Measurements from ENCODE around the gene SMARCE1.

SMARCE1 gene

GRCh38 chr17:40675905-40676304 is 28.3 kb upstream of the SMARCE1 start:
- H3K27me3 ChIP-seq (ENCODE audit: control insufficient read depth, insufficient read depth, low read length, poor library complexity, severe bottlenecking) = no peaks in the 10 kb centered on the region
- WGBS, 2 experiments = 97 to 99% methylated on average over 3 to 4 of the region's 4 CpGs
- no peaks in the 10 kb centered on the region for H3K9me3 ChIP-seq (ENCODE audit: control insufficient read depth, low read length)
- H3K36me3 ChIP-seq (ENCODE audit: control insufficient read depth, insufficient read depth, low read length) = no peaks in the 10 kb centered on the region
- no peak overlapping the region for H3K27ac ChIP-seq (ENCODE audit: insufficient read depth, low read depth, low read length, poor library complexity, severe bottlenecking)
- H3K4me3 ChIP-seq (ENCODE audit: insufficient read depth, low read depth, low read length) = no peak overlapping the region
- H3K4me1 ChIP-seq (ENCODE audit: control insufficient read depth, insufficient read depth, low read length) = no peaks in the 10 kb centered on the region

GRCh38 chr17:40672654-40673053 is 25.0 kb upstream of the SMARCE1 start:
- no CpG with 5 or more reads among the region's 2 CpGs for WGBS, 2 experiments

GRCh38 chr17:40671282-40671681 is 23.7 kb upstream of the SMARCE1 start:
- Histone ChIP-seq H3K36me3 (ENCODE audit: control insufficient read depth, insufficient read depth, low read length) (no peaks in the 10 kb centered on the region), H3K27me3 (ENCODE audit: control insufficient read depth, insufficient read depth, low read length, poor library complexity, severe bottlenecking) (no peaks in the 10 kb centered on the region), H3K9me3 (ENCODE audit: control insufficient read depth, low read length) (no peaks in the 10 kb centered on the region), H3K4me3 (ENCODE audit: insufficient read depth, low read depth, low read length) (no peak overlapping the region), H3K27ac (ENCODE audit: insufficient read depth, low read depth, low read length, poor library complexity, severe bottlenecking) (no peak overlapping the region), H3K4me1 (ENCODE audit: control insufficient read depth, insufficient read depth, low read length) (no peaks in the 10 kb centered on the region)
- WGBS, 2 experiments = 89 to 90% methylated on average over 4 of the region's 4 CpGs

More at GRCh38 chr17:40672654-40673053, 25.0 kb upstream of the SMARCE1 start:
- Histone ChIP-seq H3K4me3 (ENCODE audit: insufficient read depth, low read depth, low read length) (no peak overlapping the region), H3K27me3 (ENCODE audit: control insufficient read depth, insufficient read depth, low read length, poor library complexity, severe bottlenecking) (no peaks in the 10 kb centered on the region), H3K36me3 (ENCODE audit: control insufficient read depth, insufficient read depth, low read length) (no peaks in the 10 kb centered on the region), H3K27ac (ENCODE audit: insufficient read depth, low read depth, low read length, poor library complexity, severe bottlenecking) (no peak overlapping the region), H3K9me3 (ENCODE audit: control insufficient read depth, low read length) (no peaks in the 10 kb centered on the region), H3K4me1 (ENCODE audit: control insufficient read depth, insufficient read depth, low read length) (no peaks in the 10 kb centered on the region)

- H3K36me3 ChIP-seq (ENCODE audit: control insufficient read depth, insufficient read depth, low read length) = no peaks in the 10 kb centered on the region
- H3K4me3 ChIP-seq (ENCODE audit: insufficient read depth, low read depth, low read length) = no peak overlapping the region
- H3K27me3 ChIP-seq (ENCODE audit: control insufficient read depth, insufficient read depth, low read length, poor library complexity, severe bottlenecking) = peaks cover 3% of the 10 kb centered on the region
- no peak overlapping the region for H3K27ac ChIP-seq (ENCODE audit: insufficient read depth, low read depth, low read length, poor library complexity, severe bottlenecking)
- no peaks in the 10 kb centered on the region for H3K9me3 ChIP-seq (ENCODE audit: control insufficient read depth, low read length)
- H3K4me1 ChIP-seq (ENCODE audit: control insufficient read depth, insufficient read depth, low read length) = no peaks in the 10 kb centered on the region
These were observed 18.7 kb upstream of the SMARCE1 start for GRCh38 chr17:40666331-40666730.

GRCh38 chr17:40664582-40665333 is 17.1 kb upstream of the SMARCE1 start, which contains the start of gene KRT222:
KRT222 (minus strand) TSS chr17:40665177; CDS start chr17:40665099, 78 bp downstream.
- Histone ChIP-seq H3K27me3 (ENCODE audit: control insufficient read depth, insufficient read depth, low read length, poor library complexity, severe bottlenecking) (peaks cover 3% of the 10 kb centered on the region), H3K27ac (ENCODE audit: insufficient read depth, low read depth, low read length, poor library complexity, severe bottlenecking) (no peak within 1 kb of the TSS), H3K9me3 (ENCODE audit: control insufficient read depth, low read length) (no peaks in the 10 kb centered on the region), H3K36me3 (ENCODE audit: control insufficient read depth, insufficient read depth, low read length) (no peaks in the 10 kb centered on the region), H3K4me1 (ENCODE audit: control insufficient read depth, insufficient read depth, low read length) (no peaks in the 10 kb centered on the region), H3K4me3 (ENCODE audit: insufficient read depth, low read depth, low read length) (peak within 1 kb of the TSS; percentile 8)
- WGBS, 2 experiments = 15% methylated on average over 10 of the region's 12 CpGs

GRCh38 chr17:40663252-40663651 is 15.6 kb upstream of the SMARCE1 start:
- Histone ChIP-seq H3K4me3 (ENCODE audit: insufficient read depth, low read depth, low read length) (no peak overlapping the region), H3K27ac (ENCODE audit: insufficient read depth, low read depth, low read length, poor library complexity, severe bottlenecking) (no peak overlapping the region), H3K9me3 (ENCODE audit: control insufficient read depth, low read length) (no peaks in the 10 kb centered on the region), H3K27me3 (ENCODE audit: control insufficient read depth, insufficient read depth, low read length, poor library complexity, severe bottlenecking) (peaks cover 3% of the 10 kb centered on the region), H3K36me3 (ENCODE audit: control insufficient read depth, insufficient read depth, low read length) (no peaks in the 10 kb centered on the region), H3K4me1 (ENCODE audit: control insufficient read depth, insufficient read depth, low read length) (no peaks in the 10 kb centered on the region)
- WGBS, 2 experiments = 80 to 84% methylated on average over 3 of the region's 3 CpGs

GRCh38 chr17:40659911-40660310 is 12.3 kb upstream of the SMARCE1 start:
- no peaks in the 10 kb centered on the region for H3K9me3 ChIP-seq (ENCODE audit: control insufficient read depth, low read length)
- peaks cover under 1% of the 10 kb centered on the region for H3K27me3 ChIP-seq (ENCODE audit: control insufficient read depth, insufficient read depth, low read length, poor library complexity, severe bottlenecking)
- H3K4me3 ChIP-seq (ENCODE audit: insufficient read depth, low read depth, low read length) = no peak overlapping the region
- H3K4me1 ChIP-seq (ENCODE audit: control insufficient read depth, insufficient read depth, low read length) = no peaks in the 10 kb centered on the region
- no peak overlapping the region for H3K27ac ChIP-seq (ENCODE audit: insufficient read depth, low read depth, low read length, poor library complexity, severe bottlenecking)
- no peaks in the 10 kb centered on the region for H3K36me3 ChIP-seq (ENCODE audit: control insufficient read depth, insufficient read depth, low read length)
- 94 to 95% methylated on average over 6 to 7 of the region's 7 CpGs for WGBS, 2 experiments

GRCh38 chr17:40658396-40658795 is 10.8 kb upstream of the SMARCE1 start:
- Histone ChIP-seq H3K4me3 (ENCODE audit: insufficient read depth, low read depth, low read length) (no peak overlapping the region), H3K27ac (ENCODE audit: insufficient read depth, low read depth, low read length, poor library complexity, severe bottlenecking) (no peak overlapping the region), H3K36me3 (ENCODE audit: control insufficient read depth, insufficient read depth, low read length) (no peaks in the 10 kb centered on the region), H3K27me3 (ENCODE audit: control insufficient read depth, insufficient read depth, low read length, poor library complexity, severe bottlenecking) (no peaks in the 10 kb centered on the region), H3K9me3 (ENCODE audit: control insufficient read depth, low read length) (no peaks in the 10 kb centered on the region), H3K4me1 (ENCODE audit: control insufficient read depth, insufficient read depth, low read length) (no peaks in the 10 kb centered on the region)

GRCh38 chr17:40651939-40652338 is 4.3 kb upstream of the SMARCE1 start:
- Histone ChIP-seq H3K4me3 (ENCODE audit: insufficient read depth, low read depth, low read length) (no peak overlapping the region), H3K9me3 (ENCODE audit: control insufficient read depth, low read length) (no peaks in the 10 kb centered on the region), H3K27me3 (ENCODE audit: control insufficient read depth, insufficient read depth, low read length, poor library complexity, severe bottlenecking) (no peaks in the 10 kb centered on the region), H3K4me1 (ENCODE audit: control insufficient read depth, insufficient read depth, low read length) (no peaks in the 10 kb centered on the region), H3K36me3 (ENCODE audit: control insufficient read depth, insufficient read depth, low read length) (no peaks in the 10 kb centered on the region), H3K27ac (ENCODE audit: insufficient read depth, low read depth, low read length, poor library complexity, severe bottlenecking) (no peak overlapping the region)
- 89 to 92% methylated on average over 5 of the region's 5 CpGs for WGBS, 2 experiments

GRCh38 chr17:40648384-40648968 is 858 bp upstream of the SMARCE1 start:
- 4 to 5% methylated on average over 28 of the region's 28 CpGs for WGBS, 2 experiments
- Histone ChIP-seq H3K4me1 (ENCODE audit: control insufficient read depth, insufficient read depth, low read length) (peaks cover 7% of the 10 kb centered on the region), H3K36me3 (ENCODE audit: control insufficient read depth, insufficient read depth, low read length) (peaks cover 8% of the 10 kb centered on the region), H3K9me3 (ENCODE audit: control insufficient read depth, low read length) (no peaks in the 10 kb centered on the region), H3K27ac (ENCODE audit: insufficient read depth, low read depth, low read length, poor library complexity, severe bottlenecking) (peak overlapping the region; percentile 99), H3K4me3 (ENCODE audit: insufficient read depth, low read depth, low read length) (peak overlapping the region; percentile 89), H3K27me3 (ENCODE audit: control insufficient read depth, insufficient read depth, low read length, poor library complexity, severe bottlenecking) (no peaks in the 10 kb centered on the region)

Data from ectodermal cell (in vitro differentiated cells).